HCT116 (cell line): Measurements from ENCODE around the gene RNASE1. TPM values are rescaled to one million over a fixed set of nuclear protein-coding genes. Genes with fewer than 3 reads are reported as not detected.

Source experiments
- ATAC-seq: fragments of 200-7000 bp; cut with Tn5 transposase; 2 replicates; pipeline ENCODE4 v1.9.1; 2020; ENCODE audit warnings: mild to moderate bottlenecking, moderate library complexity
- BruUV-seq: library from RNA; stranded (reverse); fragments of 400-500 nt; replicated peaks from 2 replicates; lab custom pipeline; 2021; lab: Mats Ljungman, UMichigan
- CTCF ChIA-PET: fragments of 300-600 bp; sonication (Branson Sonifier 250); formaldehyde crosslinking; loops from one replicate; lab custom pipeline; 2021; ENCODE audit warnings: antibody characterized with exemption; lab: Charles Lee
- POLR2A ChIA-PET: fragments of 300-600, 350-600 bp; sonication (Branson Sonifier 250); formaldehyde crosslinking; loops from one replicate; lab custom pipeline; 2021; ENCODE audit warnings: antibody characterized with exemption; lab: Charles Lee
- RAD21 ChIA-PET, 2 experiments: fragments of 300-600 bp; sonication (Branson Sonifier 250); formaldehyde crosslinking; loops; one replicate each; lab custom pipeline; 2023; ENCODE audit warnings: low total read pairs in 2 of 2; ENCODE audit not compliant: uncharacterized antibody in 2 of 2, unreplicated experiment in 2 of 2, low non-redundant PET in 1 of 2; lab: Charles Lee
- DNase-seq: peaks from one replicate; pipeline ENCODE4 v3.0.0-alpha.2; 2010; ENCODE audit warnings: low read depth, low spot score
- H2AFZ ChIP-seq: fragments of 200-600 bp; shearing (Covaris generic), sonication (generic); 2 replicates; pipeline ENCODE4 v1.6.1; 2017; ENCODE audit warnings: low read depth, mixed run types, mixed read lengths, antibody characterized with exemption, low read length; ENCODE audit not compliant: poor library complexity, severe bottlenecking
- H3K27ac ChIP-seq: 2 replicates; pipeline ENCODE4 v1.5.1; 2012; ENCODE audit warnings: low read depth, low read length
- H3K27me3 ChIP-seq: fragments of 200-600 bp; sonication (generic); 2 replicates; pipeline ENCODE4 v1.6.1; 2016; ENCODE audit warnings: mixed run types, low read length, mixed read lengths; ENCODE audit not compliant: insufficient read depth
- H3K36me3 ChIP-seq, 2 experiments: fragments of 200-500 bp in 1 of 2; fragments of 200-600 bp in 1 of 2; sonication (Bioruptor generic) in 1 of 2; sonication (generic) in 1 of 2; 2 replicates each; pipeline versions ENCODE4 v1.5.1 to v1.6.1; 2014 to 2016; ENCODE audit warnings: low read length in 2 of 2, inconsistent platforms in 1 of 2, mixed read lengths in 1 of 2, mixed run types in 1 of 2; ENCODE audit not compliant: insufficient read depth in 2 of 2, control insufficient read depth in 1 of 2
- H3K4me1 ChIP-seq, 2 experiments: fragments of 200-600 bp in 1 of 2; sonication (generic) in 1 of 2; 2 replicates each; pipeline versions ENCODE4 v1.5.1 to v1.6.1; 2012 to 2017; ENCODE audit warnings: low read length in 2 of 2, inconsistent platforms in 1 of 2, mild to moderate bottlenecking in 1 of 2, mixed read lengths in 1 of 2, mixed run types in 1 of 2, moderate library complexity in 1 of 2; ENCODE audit not compliant: insufficient read depth in 2 of 2, control insufficient read depth in 1 of 2
- H3K4me2 ChIP-seq: fragments of 200-600 bp; sonication (generic); 2 replicates; pipeline ENCODE4 v1.6.1; 2017; ENCODE audit warnings: mixed run types, low read length, mixed read lengths
- H3K4me3 ChIP-seq, 2 experiments: fragments of 200-600 bp in 1 of 2; sonication (generic) in 1 of 2; replicated peaks in 1 of 2; 2 replicates each; pipeline ENCODE4 v1.5.1; 2011 to 2016; ENCODE audit warnings: low read length in 2 of 2, control low read depth in 1 of 2, low read depth in 1 of 2, mild to moderate bottlenecking in 1 of 2, mixed read lengths in 1 of 2, mixed run types in 1 of 2
- H3K79me2 ChIP-seq: fragments of 200-600 bp; sonication (generic); 2 replicates; pipeline ENCODE4 v1.6.1; 2017; ENCODE audit warnings: mild to moderate bottlenecking, mixed run types, low read length, moderate library complexity, mixed read lengths; ENCODE audit not compliant: insufficient read depth
- H3K9ac ChIP-seq: fragments of 200-600 bp; sonication (generic); 2 replicates; pipeline ENCODE4 v1.6.1; 2016; ENCODE audit warnings: low read length, mixed read lengths
- H3K9me2 ChIP-seq: fragments of 200-600 bp; sonication (generic), shearing (Covaris generic); 2 replicates; pipeline ENCODE4 v1.6.1; 2017; ENCODE audit warnings: mixed run types, mild to moderate bottlenecking, moderate library complexity; ENCODE audit not compliant: insufficient read depth
- H3K9me3 ChIP-seq, 2 experiments: fragments of 200-500 bp in 1 of 2; fragments of 200-600 bp in 1 of 2; sonication (Bioruptor generic) in 1 of 2; sonication (generic) in 1 of 2; 2 replicates each; pipeline ENCODE4 v1.6.1; 2014 to 2017; ENCODE audit warnings: low read length in 2 of 2, mixed read lengths in 2 of 2, inconsistent platforms in 1 of 2, low read depth in 1 of 2, mild to moderate bottlenecking in 1 of 2, mixed run types in 1 of 2, moderate library complexity in 1 of 2; ENCODE audit not compliant: control insufficient read depth in 1 of 2, insufficient read depth in 1 of 2
- H4K20me1 ChIP-seq: fragments of 200-600 bp; sonication (generic), shearing (Covaris generic); 2 replicates; pipeline ENCODE4 v1.6.1; 2017; ENCODE audit warnings: mixed run types, mild to moderate bottlenecking, moderate library complexity; ENCODE audit not compliant: insufficient read depth
- ATF3 ChIP-seq: IDR thresholded peaks from 2 replicates; pipeline ENCODE4 v1.6.1; 2012
- EZH2 ChIP-seq: fragments of 200-600 bp; sonication (generic); IDR thresholded peaks from 2 replicates; pipeline ENCODE4 v1.6.1; 2017; ENCODE audit warnings: antibody characterized with exemption, mixed run types
- FOSL1 ChIP-seq: IDR thresholded peaks from 2 replicates; pipeline ENCODE4 v1.6.1; 2012; ENCODE audit warnings: low read depth
- POLR2A ChIP-seq: IDR thresholded peaks from 2 replicates; pipeline ENCODE4 v1.7.0; 2011; ENCODE audit warnings: borderline replicate concordance; ENCODE audit not compliant: insufficient read depth, insufficient read length; ENCODE audit errors: extremely low read depth
- POLR2AphosphoS5 ChIP-seq: IDR thresholded peaks from 2 replicates; pipeline ENCODE4 v1.6.1; 2011; ENCODE audit warnings: mild to moderate bottlenecking, low read depth, low read length, moderate library complexity
- SIN3A ChIP-seq: IDR thresholded peaks from 2 replicates; pipeline ENCODE4 v1.6.1; 2012; ENCODE audit warnings: low read depth
- ZBTB33 ChIP-seq: IDR thresholded peaks from 2 replicates; pipeline ENCODE4 v1.6.1; 2011; ENCODE audit warnings: mild to moderate bottlenecking, low read length, moderate library complexity; ENCODE audit not compliant: insufficient replicate concordance; ENCODE audit errors: extremely low read depth
- ZFX ChIP-seq: fragments of 450-650 bp; IDR thresholded peaks from 2 replicates; pipeline ENCODE4 v1.6.1; 2017
- intact Hi-C: fragments of 100-400 bp; cut with micrococcal nuclease; formaldehyde crosslinking; loops from 2 replicates; pipeline ENCODE4 v1.10.0; 2022
- total RNA-seq: library from RNA; stranded (reverse); gene quantifications from one replicate; pipeline ENCODE4 v1.2.1, GENCODE V29; 2021; ENCODE audit not compliant: unreplicated experiment
- TF ChIP-seq, protein P1 (sequence below): IDR thresholded peaks from 2 replicates; pipeline ENCODE4 v1.6.1; 2012
- TF ChIP-seq, protein P2 (sequence below): IDR thresholded peaks from 2 replicates; pipeline ENCODE4 v1.6.1; 2012; ENCODE audit warnings: low read depth

The RNASE1 gene
- total RNA-seq, 1 experiment from 2014 or later = 3.3 TPM

GRCh38 chr14:20797164-20797563, 5.5 kb downstream of the RNASE1 start:
- H3K27ac ChIP-seq = no peak overlapping the region
- H3K9me3 ChIP-seq = no peaks in the 10 kb centered on the region
- 0 out of 4 replicates have a peak, but pooled peaks cover 0 to 8% of the 10 kb centered on the region in 2 experiments for H3K4me1 ChIP-seq
- ATAC-seq (no peak), DNase-seq (no peak)
- no peaks in the 10 kb centered on the region for H3K27me3 ChIP-seq
- BruUV-seq = no TSS peak
- H3K36me3 ChIP-seq = no peaks in the 10 kb centered on the region
- no peak overlapping the region for H3K9ac ChIP-seq
- no peak for TF ChIP-seq ATF3
- no peak for TF ChIP-seq EZH2
- no peak for TF ChIP-seq SIN3A
- TF ChIP-seq, protein P1, sequence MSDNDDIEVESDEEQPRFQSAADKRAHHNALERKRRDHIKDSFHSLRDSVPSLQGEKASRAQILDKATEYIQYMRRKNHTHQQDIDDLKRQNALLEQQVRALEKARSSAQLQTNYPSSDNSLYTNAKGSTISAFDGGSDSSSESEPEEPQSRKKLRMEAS = no peak
- TF ChIP-seq, protein P2, sequence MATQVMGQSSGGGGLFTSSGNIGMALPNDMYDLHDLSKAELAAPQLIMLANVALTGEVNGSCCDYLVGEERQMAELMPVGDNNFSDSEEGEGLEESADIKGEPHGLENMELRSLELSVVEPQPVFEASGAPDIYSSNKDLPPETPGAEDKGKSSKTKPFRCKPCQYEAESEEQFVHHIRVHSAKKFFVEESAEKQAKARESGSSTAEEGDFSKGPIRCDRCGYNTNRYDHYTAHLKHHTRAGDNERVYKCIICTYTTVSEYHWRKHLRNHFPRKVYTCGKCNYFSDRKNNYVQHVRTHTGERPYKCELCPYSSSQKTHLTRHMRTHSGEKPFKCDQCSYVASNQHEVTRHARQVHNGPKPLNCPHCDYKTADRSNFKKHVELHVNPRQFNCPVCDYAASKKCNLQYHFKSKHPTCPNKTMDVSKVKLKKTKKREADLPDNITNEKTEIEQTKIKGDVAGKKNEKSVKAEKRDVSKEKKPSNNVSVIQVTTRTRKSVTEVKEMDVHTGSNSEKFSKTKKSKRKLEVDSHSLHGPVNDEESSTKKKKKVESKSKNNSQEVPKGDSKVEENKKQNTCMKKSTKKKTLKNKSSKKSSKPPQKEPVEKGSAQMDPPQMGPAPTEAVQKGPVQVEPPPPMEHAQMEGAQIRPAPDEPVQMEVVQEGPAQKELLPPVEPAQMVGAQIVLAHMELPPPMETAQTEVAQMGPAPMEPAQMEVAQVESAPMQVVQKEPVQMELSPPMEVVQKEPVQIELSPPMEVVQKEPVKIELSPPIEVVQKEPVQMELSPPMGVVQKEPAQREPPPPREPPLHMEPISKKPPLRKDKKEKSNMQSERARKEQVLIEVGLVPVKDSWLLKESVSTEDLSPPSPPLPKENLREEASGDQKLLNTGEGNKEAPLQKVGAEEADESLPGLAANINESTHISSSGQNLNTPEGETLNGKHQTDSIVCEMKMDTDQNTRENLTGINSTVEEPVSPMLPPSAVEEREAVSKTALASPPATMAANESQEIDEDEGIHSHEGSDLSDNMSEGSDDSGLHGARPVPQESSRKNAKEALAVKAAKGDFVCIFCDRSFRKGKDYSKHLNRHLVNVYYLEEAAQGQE = no peak
- TF ChIP-seq ZFX = no peak
- TF ChIP-seq ZBTB33 = no peak
- TF ChIP-seq FOSL1 = no peak
- no peak for TF ChIP-seq POLR2AphosphoS5
- TF ChIP-seq POLR2A = no peak
- intact Hi-C loops = no loop called here
- POLR2A ChIA-PET = no interaction called here
- RAD21 ChIA-PET = no interaction called here
- CTCF ChIA-PET = no interaction called here
- no peak overlapping the region for H2AFZ ChIP-seq
- H3K4me3 ChIP-seq = no peak overlapping the region
- H4K20me1 ChIP-seq = no peaks in the 10 kb centered on the region
- no peak overlapping the region for H3K4me2 ChIP-seq
- no peaks in the 10 kb centered on the region for H3K79me2 ChIP-seq
- no peaks in the 10 kb centered on the region for H3K9me2 ChIP-seq
